Measurements from ENCODE around the gene HDAC10. TPM values are rescaled to one million over a fixed set of nuclear protein-coding genes. Genes with fewer than 3 reads are reported as not detected.
"Not testable (repeated sequence)": the region's sequence is repeated elsewhere in the genome, so short reads cannot be mapped to it uniquely, and the experiment has no call there.

The HDAC10 gene
- total RNA-seq, 1 donor from 2014 or later, result 35.2 TPM

DNA sequence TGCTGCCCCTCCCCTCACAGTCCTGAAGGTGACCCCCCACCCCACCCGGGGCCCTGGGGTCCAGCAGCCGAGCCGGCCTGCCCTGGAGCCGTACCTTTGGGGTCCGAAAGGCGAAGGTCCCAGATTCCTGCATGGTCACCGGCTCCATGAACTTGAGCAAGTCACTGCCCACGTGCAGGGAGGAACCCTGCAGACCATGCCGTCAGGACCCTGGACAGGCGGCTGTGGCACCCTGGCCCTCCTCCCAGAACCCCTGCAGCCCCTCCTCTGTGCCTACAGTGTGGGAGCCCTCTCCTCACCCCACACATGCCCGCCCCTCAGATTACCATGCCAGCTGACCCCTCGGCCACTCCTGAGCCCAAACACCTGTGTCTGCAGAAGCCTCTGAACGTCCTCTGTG lies 33.4 kb upstream of the HDAC10 start:
- no peak for DNase-seq

GRCh38 chr22:50283821-50284220 lies 32.8 kb upstream of the HDAC10 start:
- no peak for DNase-seq

DNA sequence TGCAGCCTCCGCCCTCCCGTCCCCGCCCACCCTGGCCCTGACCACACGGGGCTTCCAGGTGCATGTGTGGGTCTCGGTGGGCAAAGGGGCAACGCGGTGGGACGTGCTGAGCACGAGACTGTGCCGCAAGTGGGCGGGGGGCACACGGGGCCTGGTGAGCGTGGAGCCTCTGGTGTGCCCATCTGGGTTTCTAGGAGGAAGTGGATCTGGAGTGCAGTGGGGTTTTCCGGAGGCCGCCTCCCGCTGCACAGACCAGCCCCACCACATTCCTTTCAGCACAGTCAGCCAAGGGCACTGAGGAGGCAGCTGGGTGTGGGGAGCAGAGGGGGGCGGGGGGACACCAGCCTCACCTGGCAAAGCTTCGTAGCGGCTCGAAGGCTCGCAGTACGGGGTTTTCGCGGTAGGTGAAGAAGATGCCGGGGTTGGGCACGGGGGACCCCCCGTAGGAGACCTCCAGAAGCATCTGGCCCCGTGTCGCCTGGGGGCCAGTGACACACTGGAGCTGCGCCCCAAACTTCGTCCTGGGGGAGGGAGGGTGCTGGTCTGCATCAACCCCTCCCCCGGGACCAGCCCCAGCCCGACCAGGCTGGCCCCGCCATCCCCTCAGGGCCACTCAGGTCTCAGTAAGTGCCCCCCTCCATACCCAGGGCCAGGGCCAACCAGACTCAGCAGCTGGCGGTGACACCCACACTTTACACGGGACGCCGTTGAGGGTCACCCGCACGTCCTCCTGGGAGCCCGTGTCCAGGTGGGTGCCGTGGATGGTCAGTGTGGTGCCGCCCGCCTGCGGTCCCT lies 31.5 kb upstream of the HDAC10 start:
- DNase-seq, result peak; percentile 44

DNA sequence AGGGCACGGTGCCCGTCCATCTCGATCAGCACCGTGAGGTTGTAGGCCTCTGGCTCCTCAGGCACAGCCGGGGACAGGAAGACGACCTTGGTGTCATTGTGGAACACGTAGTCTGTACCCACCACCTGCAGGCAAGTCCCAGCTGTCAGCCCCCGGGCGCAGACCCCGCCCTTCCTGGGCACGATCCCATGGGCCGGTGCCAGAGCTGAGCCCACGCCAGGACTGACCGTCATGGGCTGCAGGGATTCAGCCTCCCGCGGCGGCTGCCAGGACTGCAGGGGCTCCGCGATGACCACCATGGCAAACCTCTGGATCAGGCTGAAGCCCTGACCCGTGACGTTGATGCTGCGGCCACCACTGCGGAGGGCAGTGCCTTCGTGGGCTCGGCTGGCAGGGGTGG lies 30.9 kb upstream of the HDAC10 start:
- no peak for DNase-seq

- DNase-seq, result no peak
Observed at GRCh38 chr22:50281384-50281760, 30.3 kb upstream of the HDAC10 start.

DNA sequence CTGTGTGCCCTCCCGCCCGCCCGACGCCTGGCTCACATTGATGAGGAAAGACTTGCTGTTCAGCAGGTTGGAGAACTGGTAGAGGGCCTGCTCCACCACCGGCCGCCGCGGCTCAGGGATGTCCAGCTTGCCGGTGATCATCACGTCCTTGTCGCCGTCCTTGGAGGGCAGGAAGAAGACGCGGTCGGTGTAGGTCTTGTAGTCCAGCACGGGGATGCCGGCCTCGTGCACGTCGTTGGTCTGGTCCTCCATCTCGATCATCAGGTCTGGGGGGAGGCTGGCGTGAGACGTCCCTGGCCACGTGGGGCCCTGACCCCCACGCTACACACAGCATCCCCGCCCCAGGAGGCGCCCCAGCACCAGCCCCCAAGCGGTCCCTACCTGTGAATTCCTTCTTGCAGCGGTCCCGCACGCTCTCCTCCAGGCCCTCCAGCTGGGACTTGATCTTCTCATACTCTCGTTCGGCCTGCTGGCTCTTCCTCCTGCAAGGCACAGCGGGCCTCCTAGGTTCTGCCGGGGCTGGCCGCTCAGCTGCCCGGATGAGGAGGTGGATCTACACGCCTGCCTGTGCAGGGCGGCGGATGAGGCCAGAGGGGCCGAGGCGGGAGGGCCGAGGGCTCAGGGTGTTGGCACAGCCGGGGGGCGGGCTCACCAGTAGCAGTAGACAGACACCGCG lies 29.8 kb upstream of the HDAC10 start:
- no peak for DNase-seq

DNA sequence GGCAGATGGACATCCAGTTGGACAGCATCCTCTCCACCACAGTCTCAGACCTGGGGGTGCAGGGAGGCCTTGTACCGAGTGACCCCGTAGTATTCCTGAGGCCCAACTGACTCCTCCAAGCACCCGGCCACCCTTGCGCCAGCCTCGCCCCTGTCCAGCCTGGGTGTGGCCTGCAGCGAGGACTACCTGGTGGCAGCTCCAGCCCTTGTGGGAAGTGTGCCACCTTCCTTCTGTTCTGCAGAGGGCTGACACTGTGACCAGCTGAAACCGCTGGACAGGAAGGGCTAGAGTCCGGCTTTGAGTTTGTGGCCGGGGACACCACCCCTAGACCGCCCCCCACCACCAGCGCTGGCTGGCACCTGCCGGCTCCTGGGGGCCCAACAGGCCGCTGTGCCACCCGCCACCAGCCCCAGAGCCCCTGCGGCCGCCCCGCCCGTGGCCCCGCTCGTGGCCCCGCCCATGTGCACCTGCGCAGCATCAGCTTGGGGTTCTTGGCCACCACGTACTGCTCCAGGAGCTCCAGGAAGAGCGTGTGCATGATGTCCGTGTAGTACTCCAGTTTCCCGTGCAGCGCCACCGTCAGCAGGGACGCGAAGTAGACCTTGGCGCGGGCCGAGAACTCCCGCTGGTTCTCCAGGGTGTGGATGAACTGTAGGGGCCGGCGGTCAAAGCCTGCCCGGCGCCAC lies 29.1 kb upstream of the HDAC10 start:
- DNase-seq, result no peak

DNA sequence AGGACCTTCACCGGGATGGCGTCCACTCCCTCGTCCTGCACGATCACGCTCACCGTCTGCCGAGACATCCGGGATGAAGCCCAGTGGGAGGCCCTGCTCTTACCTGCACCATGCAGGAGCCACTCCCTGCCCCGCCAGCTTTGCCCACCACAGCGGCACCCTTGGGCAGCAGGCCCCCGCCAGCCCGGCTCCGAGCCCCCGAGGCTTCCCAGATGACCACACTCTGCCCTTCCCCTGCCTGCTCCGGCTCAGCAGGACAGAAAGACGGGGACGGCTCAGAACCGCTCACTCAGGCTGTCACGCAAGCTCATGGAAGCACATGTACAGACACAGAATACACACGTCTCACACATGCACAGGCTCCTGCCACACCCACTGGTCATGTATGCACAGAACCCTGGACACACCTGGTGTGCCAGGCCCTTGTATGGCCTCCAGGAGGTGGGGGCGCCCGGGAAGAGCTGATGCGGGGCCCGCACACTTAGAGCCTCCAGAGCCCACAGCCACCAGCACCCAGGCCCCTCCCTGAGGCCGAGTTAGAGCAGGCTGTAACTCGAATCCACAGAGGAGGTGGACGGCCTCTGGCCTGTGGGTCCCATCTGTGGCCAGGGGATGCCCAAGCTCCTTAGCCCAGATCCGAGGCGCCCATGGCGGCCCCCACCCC lies 28.0 kb upstream of the HDAC10 start:
- no peak for DNase-seq

DNA sequence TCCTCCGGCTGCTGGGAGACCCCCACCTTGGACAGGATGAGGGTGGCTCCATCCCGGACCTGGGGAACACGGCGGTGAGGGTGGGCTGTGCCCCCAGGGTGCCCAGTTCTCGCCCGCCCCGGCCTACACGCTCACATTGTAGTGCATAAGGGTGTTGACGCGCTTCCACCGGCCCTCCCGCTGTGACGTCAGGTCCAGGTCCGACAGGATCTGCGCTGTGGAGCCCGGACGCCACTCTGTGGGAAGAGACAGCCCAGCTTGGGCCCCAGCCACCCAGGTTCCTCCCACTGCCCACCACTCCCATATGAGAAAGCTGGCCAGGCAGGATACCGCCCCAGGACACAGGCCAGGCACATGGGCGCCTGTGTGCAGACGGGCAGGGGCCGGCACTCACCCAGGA lies 27.4 kb upstream of the HDAC10 start:
- no peak for DNase-seq

GRCh38 chr22:50277761-50278160 lies 26.7 kb upstream of the HDAC10 start:
- no peak for DNase-seq

GRCh38 chr22:50276143-50276542 lies 25.1 kb upstream of the HDAC10 start:
- DNase-seq, result peak; percentile 79

- no peak for DNase-seq
Observed at GRCh38 chr22:50275181-50276055, 24.4 kb upstream of the HDAC10 start.

DNA sequence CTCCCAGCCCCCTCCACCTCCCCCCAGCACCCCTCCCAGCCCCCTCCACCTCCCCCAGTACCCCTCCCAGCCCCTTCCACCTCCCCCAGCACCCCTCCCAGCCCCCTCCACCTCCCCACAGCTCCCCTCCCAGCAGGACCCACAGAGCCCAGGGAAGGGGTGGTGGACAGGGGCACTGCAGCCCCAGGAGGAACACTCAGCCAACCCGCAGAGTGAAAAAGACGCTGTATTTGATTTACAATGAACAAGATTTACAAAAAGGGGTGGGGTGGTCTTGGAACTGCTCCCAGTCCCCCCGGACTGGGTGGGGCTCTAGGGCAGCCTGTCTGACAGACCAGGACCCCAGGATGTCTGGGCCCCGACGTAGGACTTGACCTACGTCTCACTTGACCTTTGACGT lies 23.7 kb upstream of the HDAC10 start:
- DNase-seq, result no peak

GRCh38 chr22:50274311-50274710 lies 23.2 kb upstream of the HDAC10 start:
- peak; percentile 75 for DNase-seq

DNA sequence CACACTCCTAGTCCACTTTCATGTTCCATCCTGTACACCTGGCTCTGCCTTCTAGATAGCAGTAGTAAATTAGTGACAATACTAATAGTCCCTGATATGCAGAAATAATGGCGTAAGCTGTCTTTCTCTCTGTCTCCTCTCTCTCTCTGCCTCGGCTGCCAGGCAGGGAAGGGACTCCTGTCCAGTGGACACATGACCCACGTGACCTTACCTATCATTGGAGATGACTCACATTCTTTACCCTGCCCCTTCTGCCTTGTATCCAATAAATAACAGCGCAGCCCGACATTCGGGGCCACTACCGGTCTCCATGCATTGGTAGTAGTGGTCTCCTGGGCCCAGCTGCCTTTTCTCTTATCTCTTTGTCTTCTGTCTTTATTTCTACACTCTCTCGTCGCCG lies 22.7 kb upstream of the HDAC10 start:
- not testable (repeated sequence) for DNase-seq

- not testable (repeated sequence) for DNase-seq
Observed at GRCh38 chr22:50273352-50273751, 22.3 kb upstream of the HDAC10 start.

- DNase-seq, result no peak
Observed at GRCh38 chr22:50272044-50272802, 21.2 kb upstream of the HDAC10 start.

- peak; percentile 71 for DNase-seq
Observed at GRCh38 chr22:50271519-50271970, 20.5 kb upstream of the HDAC10 start.

DNA sequence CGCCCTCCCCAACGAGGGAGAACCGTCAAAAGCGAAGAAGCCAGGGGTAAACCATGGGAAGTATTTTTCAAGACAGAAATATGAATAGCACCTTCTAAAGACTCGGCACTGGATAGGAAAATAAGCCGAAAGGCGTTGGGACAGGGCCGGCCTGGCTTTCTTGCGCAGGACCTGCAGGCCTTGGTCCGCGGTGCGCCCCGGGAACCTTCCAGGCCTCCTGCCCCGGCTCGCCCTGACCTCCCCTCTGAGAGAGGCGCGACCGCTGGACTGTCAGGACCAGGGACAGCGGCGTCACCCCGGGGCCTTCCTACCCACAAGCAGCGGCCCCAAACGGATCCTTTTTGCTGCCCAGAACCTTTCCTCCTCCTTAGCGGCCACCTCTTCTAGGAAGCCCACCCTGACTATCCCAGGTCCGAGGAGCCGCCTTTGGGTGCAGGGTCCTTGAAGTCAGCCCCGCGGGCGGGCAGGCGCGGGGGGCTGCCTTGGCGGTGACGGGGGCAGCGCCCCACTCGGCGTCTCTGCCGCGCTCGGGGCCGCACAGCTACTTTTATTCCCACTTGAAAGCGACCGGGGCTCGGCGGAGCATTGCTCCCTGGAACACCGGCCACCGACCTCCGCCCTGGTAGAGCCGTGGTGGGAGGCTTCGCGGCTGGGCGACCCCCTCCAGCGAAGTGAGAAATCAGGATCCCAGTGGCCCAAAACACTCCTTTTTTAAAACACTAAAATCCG lies 19.8 kb upstream of the HDAC10 start:
- peak; percentile 71 for DNase-seq

- DNase-seq, result peak; percentile 73
Observed at GRCh38 chr22:50269970-50270665, 19.1 kb upstream of the HDAC10 start, which contains the start of gene MAPK11. MAPK11 (minus strand) TSS chr22:50270380; CDS start chr22:50270292, 88 bp downstream.

Data from dermis blood vessel endothelial cell (primary cell).